ENCODE data around the gene ENDOV.

The ENDOV gene

GRCh38 chr17:80438806-80439205 is 23.8 kb downstream of the ENDOV start:
- Histone ChIP-seq H3K27me3 (replicated peaks; ENCODE audit: control insufficient read depth, insufficient read depth, low read length) (peaks cover 2% of the 10 kb centered on the region; the same call in 1 of the 2 replicates), H3K36me3 (ENCODE audit: control insufficient read depth, insufficient read depth, low read length) (no peaks in the 10 kb centered on the region), H3K4me3 (replicated peaks; ENCODE audit: low read depth, low read length) (no peak overlapping the region)
- TF ChIP-seq, protein P1, sequence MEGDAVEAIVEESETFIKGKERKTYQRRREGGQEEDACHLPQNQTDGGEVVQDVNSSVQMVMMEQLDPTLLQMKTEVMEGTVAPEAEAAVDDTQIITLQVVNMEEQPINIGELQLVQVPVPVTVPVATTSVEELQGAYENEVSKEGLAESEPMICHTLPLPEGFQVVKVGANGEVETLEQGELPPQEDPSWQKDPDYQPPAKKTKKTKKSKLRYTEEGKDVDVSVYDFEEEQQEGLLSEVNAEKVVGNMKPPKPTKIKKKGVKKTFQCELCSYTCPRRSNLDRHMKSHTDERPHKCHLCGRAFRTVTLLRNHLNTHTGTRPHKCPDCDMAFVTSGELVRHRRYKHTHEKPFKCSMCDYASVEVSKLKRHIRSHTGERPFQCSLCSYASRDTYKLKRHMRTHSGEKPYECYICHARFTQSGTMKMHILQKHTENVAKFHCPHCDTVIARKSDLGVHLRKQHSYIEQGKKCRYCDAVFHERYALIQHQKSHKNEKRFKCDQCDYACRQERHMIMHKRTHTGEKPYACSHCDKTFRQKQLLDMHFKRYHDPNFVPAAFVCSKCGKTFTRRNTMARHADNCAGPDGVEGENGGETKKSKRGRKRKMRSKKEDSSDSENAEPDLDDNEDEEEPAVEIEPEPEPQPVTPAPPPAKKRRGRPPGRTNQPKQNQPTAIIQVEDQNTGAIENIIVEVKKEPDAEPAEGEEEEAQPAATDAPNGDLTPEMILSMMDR (IDR thresholded peaks at IDR 0.05; ENCODE audit: insufficient read depth, low read length, poor library complexity, severe bottlenecking), result no peak
- no peak for DNase-seq (ENCODE audit: extremely low read depth, insufficient read length)

DNA sequence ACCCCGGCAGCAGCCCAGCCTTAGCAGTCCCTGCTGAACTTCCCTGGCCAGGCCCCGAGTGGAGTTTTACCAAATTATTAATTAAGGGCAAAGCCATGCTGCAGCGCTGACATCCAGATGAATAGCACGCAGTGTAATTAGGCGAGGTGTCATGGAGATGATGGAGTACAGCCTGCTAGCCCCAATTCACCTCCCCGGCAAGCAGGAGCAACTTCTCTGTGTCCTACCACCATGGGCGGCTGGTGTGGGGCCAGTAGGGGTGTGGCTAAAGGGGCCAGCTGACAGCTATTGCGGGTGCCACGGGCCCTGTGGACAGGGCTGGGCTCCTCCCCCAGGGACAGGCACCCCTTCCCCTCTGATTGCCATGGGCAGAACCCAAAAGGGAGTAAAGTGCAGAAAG is 24.5 kb downstream of the ENDOV start:
- H3K27me3 ChIP-seq (replicated peaks; ENCODE audit: control insufficient read depth, insufficient read depth, low read length), result peaks cover 2% of the 10 kb centered on the region; the same call in 1 of the 2 replicates
- no peak overlapping the region for H3K4me3 ChIP-seq (replicated peaks; ENCODE audit: low read depth, low read length)
- TF ChIP-seq, protein P1 (IDR thresholded peaks at IDR 0.05; ENCODE audit: insufficient read depth, low read length, poor library complexity, severe bottlenecking), result no peak
- no peak for DNase-seq (ENCODE audit: extremely low read depth, insufficient read length)
- no peaks in the 10 kb centered on the region for H3K36me3 ChIP-seq (ENCODE audit: control insufficient read depth, insufficient read depth, low read length)

DNA sequence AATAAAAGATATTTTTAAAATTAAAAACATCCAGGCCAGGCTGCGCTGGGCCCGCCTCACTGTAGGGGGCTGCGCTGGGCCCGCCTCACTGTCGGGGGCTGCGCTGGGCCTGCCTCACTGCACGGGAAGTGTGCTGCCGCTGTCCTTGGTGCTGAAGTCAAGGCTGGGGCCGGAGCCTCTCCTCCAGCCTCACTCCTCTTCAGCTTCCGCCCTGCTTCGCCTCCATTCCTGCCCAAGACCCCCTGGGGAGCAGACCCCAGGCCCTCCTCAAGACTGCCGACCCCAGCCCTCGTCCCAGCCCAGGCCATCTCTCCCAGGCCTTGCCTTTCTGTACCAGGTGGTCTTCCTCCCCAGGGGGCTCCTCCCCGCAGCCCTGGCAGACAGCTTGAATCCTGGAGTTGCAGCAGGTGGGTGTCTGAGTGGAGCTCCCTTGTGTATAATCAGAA is 26.2 kb downstream of the ENDOV start:
- peaks cover 2% of the 10 kb centered on the region; the same call in 1 of the 2 replicates for H3K27me3 ChIP-seq (replicated peaks; ENCODE audit: control insufficient read depth, insufficient read depth, low read length)
- H3K36me3 ChIP-seq (ENCODE audit: control insufficient read depth, insufficient read depth, low read length), result no peaks in the 10 kb centered on the region
- H3K4me3 ChIP-seq (replicated peaks; ENCODE audit: low read depth, low read length), result no peak overlapping the region
- TF ChIP-seq, protein P1 (IDR thresholded peaks at IDR 0.05; ENCODE audit: insufficient read depth, low read length, poor library complexity, severe bottlenecking), result no peak
- DNase-seq (ENCODE audit: extremely low read depth, insufficient read length), result no peak

GRCh38 chr17:80441598-80442322 is 26.8 kb downstream of the ENDOV start:
- no peaks in the 10 kb centered on the region for H3K36me3 ChIP-seq (ENCODE audit: control insufficient read depth, insufficient read depth, low read length)
- no peak overlapping the region for H3K4me3 ChIP-seq (replicated peaks; ENCODE audit: low read depth, low read length)
- peaks cover 2% of the 10 kb centered on the region; the same call in 1 of the 2 replicates for H3K27me3 ChIP-seq (replicated peaks; ENCODE audit: control insufficient read depth, insufficient read depth, low read length)
- no peak for DNase-seq (ENCODE audit: extremely low read depth, insufficient read length)
- TF ChIP-seq, protein P1 (IDR thresholded peaks at IDR 0.05; ENCODE audit: insufficient read depth, low read length, poor library complexity, severe bottlenecking), result no peak

GRCh38 chr17:80442323-80442659 is 27.3 kb downstream of the ENDOV start:
- Histone ChIP-seq H3K27me3 (replicated peaks; ENCODE audit: control insufficient read depth, insufficient read depth, low read length) (peaks cover 1% of the 10 kb centered on the region; the same call in 1 of the 2 replicates), H3K4me3 (replicated peaks; ENCODE audit: low read depth, low read length) (no peak overlapping the region), H3K36me3 (ENCODE audit: control insufficient read depth, insufficient read depth, low read length) (no peaks in the 10 kb centered on the region)
- no peak for DNase-seq (ENCODE audit: extremely low read depth, insufficient read length)
- TF ChIP-seq, protein P1 (IDR thresholded peaks at IDR 0.05; ENCODE audit: insufficient read depth, low read length, poor library complexity, severe bottlenecking), result no peak

All from GM06990 (cell line).